ELF-1 (cell line): ENCODE data around the gene TTLL11.
A peak's percentile ranks its signal among the peaks of the same experiment; 100 is the strongest.

Experiments used
- DNase-seq: peaks from one replicate; pipeline ENCODE4 v3.0.0-alpha.2; 2016; ENCODE audit warnings: low read depth, low spot score

Gene TTLL11

GRCh38 chr9:121788686-121789366, 304.3 kb downstream of the TTLL11 start:
- DNase-seq, result peak; percentile 43

- no peak for DNase-seq
Observed at GRCh38 chr9:121786998-121787422, 306.1 kb downstream of the TTLL11 start.

- DNase-seq, result no peak
Observed at GRCh38 chr9:121786543-121786948, 306.6 kb downstream of the TTLL11 start.

- no peak for DNase-seq
Observed at GRCh38 chr9:121785673-121786542, 307.2 kb downstream of the TTLL11 start.

- DNase-seq, result peak; percentile 73
Observed at GRCh38 chr9:121784731-121785411, 308.2 kb downstream of the TTLL11 start.

GRCh38 chr9:121783521-121784507, 309.3 kb downstream of the TTLL11 start:
- DNase-seq, result peak; percentile 59

- DNase-seq, result no peak
Observed at GRCh38 chr9:121783111-121783510, 310.0 kb downstream of the TTLL11 start.

- no peak for DNase-seq
Observed at GRCh38 chr9:121782514-121783110, 310.5 kb downstream of the TTLL11 start.

- DNase-seq, result no peak
Observed at GRCh38 chr9:121781701-121782464, 311.2 kb downstream of the TTLL11 start.

- DNase-seq, result no peak
Observed at GRCh38 chr9:121781145-121781548, 312.0 kb downstream of the TTLL11 start.

- DNase-seq, result peak; percentile 20
Observed at GRCh38 chr9:121780177-121781040, 312.7 kb downstream of the TTLL11 start.

GRCh38 chr9:121779381-121780117, 313.6 kb downstream of the TTLL11 start:
- no peak for DNase-seq

- no peak for DNase-seq
Observed at GRCh38 chr9:121778252-121779225, 314.6 kb downstream of the TTLL11 start.

- no peak for DNase-seq
Observed at GRCh38 chr9:121776739-121777637, 316.1 kb downstream of the TTLL11 start.

GRCh38 chr9:121776001-121776738, 316.9 kb downstream of the TTLL11 start:
- DNase-seq, result no peak
